ENCODE measurements around the gene PAK1IP1. TPM values are rescaled to one million over a fixed set of nuclear protein-coding genes. Genes with fewer than 3 reads are reported as not detected.

The PAK1IP1 gene
- total RNA-seq, 2 experiments from 2014 or later = 13.1 to 22.8 TPM

Other genes with a start within 250 kb of the PAK1IP1 start
- 1 to 10 TPM; 2.2 to 4.3 TPM for gene GCNT2, start 173.6 kb upstream of the PAK1IP1 start, total RNA-seq
- gene C6orf52, start 356 bp upstream of the PAK1IP1 start, total RNA-seq = 1 to 10 TPM; 2.5 to 2.7 TPM
- gene TMEM14C, start 28.1 kb downstream of the PAK1IP1 start, total RNA-seq = 10 to 100 TPM; 37.1 to 44.2 TPM
- 10 to 100 TPM; 71.3 to 82.9 TPM for gene TMEM14B, start 52.8 kb downstream of the PAK1IP1 start, total RNA-seq
- gene MAK, start 143.6 kb downstream of the PAK1IP1 start, total RNA-seq = under 1 TPM; 0.26 to 0.82 TPM
- not detected for gene GCM2, start 187.1 kb downstream of the PAK1IP1 start, total RNA-seq
- gene SYCP2L, start 192.1 kb downstream of the PAK1IP1 start, total RNA-seq = under 1 TPM; 0.37 to 0.64 TPM

Data from activated CD8-positive, alpha-beta memory T cell treated with anti-CD3 and anti-CD28 coated beads, Interleukin-2, amount 10 ng/mL, durations not matched to agents 7 days and 5 days (primary cell).